Measurements from ENCODE around the gene MACROD2. TPM values are rescaled to one million over a fixed set of nuclear protein-coding genes. Genes with fewer than 3 reads are reported as not detected.

Gene MACROD2
- polyA plus RNA-seq, 6 donors from 2014 or later = 27.2 to 49.3 (median 36.4) TPM

- Mint-ChIP-seq H3K4me3 (no peak overlapping the region), H3K9me3 (peaks cover 0 to 10% (median 5%) of the 10 kb centered on the region in 7 donors), H3K36me3 (no peaks in the 10 kb centered on the region), H3K4me1 (peaks cover 0 to 3% (median 0%) of the 10 kb centered on the region in 3 donors), H3K27ac (no peak overlapping the region), H3K27me3 (peaks cover 0 to 15% (median 0%) of the 10 kb centered on the region in 3 donors)
- ATAC-seq (ENCODE audit: low read depth in 2 of 2) (no peak), DNase-seq (no peak)
Measured at GRCh38 chr20:15155848-15156401, 1160.6 kb downstream of the MACROD2 start.

- peaks cover 0 to 9% (median 0%) of the 10 kb centered on the region in 3 donors for H3K27me3 Mint-ChIP-seq
- no peak for DNase-seq
- ATAC-seq (ENCODE audit: low read depth in 2 of 2) = no peak
- peaks cover 6 to 16% (median 10%) of the 10 kb centered on the region in 3 donors for H3K4me1 Mint-ChIP-seq
- no peak overlapping the region for H3K27ac Mint-ChIP-seq
- H3K9me3 Mint-ChIP-seq = peaks cover 0 to 1% (median 0%) of the 10 kb centered on the region in 7 donors
- H3K36me3 Mint-ChIP-seq = no peaks in the 10 kb centered on the region
- no peak overlapping the region for H3K4me3 Mint-ChIP-seq
Measured at GRCh38 chr20:15158533-15158932, 1163.2 kb downstream of the MACROD2 start.

GRCh38 chr20:15162079-15162647 is 1166.8 kb downstream of the MACROD2 start:
- Mint-ChIP-seq H3K4me1 (peaks cover 6 to 12% (median 10%) of the 10 kb centered on the region in 3 donors), H3K27me3 (peaks cover 0 to 9% (median 0%) of the 10 kb centered on the region in 3 donors), H3K36me3 (no peaks in the 10 kb centered on the region), H3K9me3 (no peaks in the 10 kb centered on the region), H3K27ac (peak overlapping the region in 5 of 6 donors; percentile 1 to 82 (median 44)), H3K4me3 (peak overlapping the region in 7 of 8 donors; percentile 22 to 84 (median 72))
- DNase-seq (no peak), ATAC-seq (ENCODE audit: low read depth in 2 of 2) (peak in 1 of 2 donors; percentile 40)

GRCh38 chr20:15163632-15164031 is 1168.3 kb downstream of the MACROD2 start:
- H3K27ac Mint-ChIP-seq = no peak overlapping the region

GRCh38 chr20:15164726-15165125 is 1169.4 kb downstream of the MACROD2 start:
- Mint-ChIP-seq H3K27me3 (peaks cover 0 to 3% (median 0%) of the 10 kb centered on the region in 3 donors), H3K36me3 (no peaks in the 10 kb centered on the region), H3K4me1 (peaks cover 6 to 12% (median 10%) of the 10 kb centered on the region in 3 donors), H3K9me3 (no peaks in the 10 kb centered on the region), H3K4me3 (no peak overlapping the region), H3K27ac (no peak overlapping the region)
- ATAC-seq (ENCODE audit: low read depth in 2 of 2) (no peak), DNase-seq (no peak)

More at GRCh38 chr20:15163632-15164031, 1168.3 kb downstream of the MACROD2 start:
- ATAC-seq (ENCODE audit: low read depth in 2 of 2) = no peak
- H3K36me3 Mint-ChIP-seq = no peaks in the 10 kb centered on the region
- H3K9me3 Mint-ChIP-seq = no peaks in the 10 kb centered on the region
- H3K4me1 Mint-ChIP-seq = peaks cover 6 to 12% (median 10%) of the 10 kb centered on the region in 3 donors
- DNase-seq = no peak
- no peak overlapping the region for H3K4me3 Mint-ChIP-seq
- peaks cover 0 to 9% (median 0%) of the 10 kb centered on the region in 3 donors for H3K27me3 Mint-ChIP-seq

GRCh38 chr20:15166744-15167143 is 1171.4 kb downstream of the MACROD2 start:
- no peak for ATAC-seq (ENCODE audit: low read depth in 2 of 2)
- H3K27me3 Mint-ChIP-seq = peaks cover 0 to 5% (median 0%) of the 10 kb centered on the region in 3 donors
- H3K4me1 Mint-ChIP-seq = peaks cover 6 to 12% (median 10%) of the 10 kb centered on the region in 3 donors
- DNase-seq = no peak
- H3K4me3 Mint-ChIP-seq = no peak overlapping the region
- H3K9me3 Mint-ChIP-seq = no peaks in the 10 kb centered on the region
- no peaks in the 10 kb centered on the region for H3K36me3 Mint-ChIP-seq
- no peak overlapping the region for H3K27ac Mint-ChIP-seq

GRCh38 chr20:15171016-15171415 is 1175.7 kb downstream of the MACROD2 start:
- Mint-ChIP-seq H3K27ac (no peak overlapping the region), H3K4me1 (no peaks in the 10 kb centered on the region), H3K9me3 (peaks cover 0 to 3% (median 0%) of the 10 kb centered on the region in 7 donors), H3K27me3 (peaks cover 0 to 5% (median 0%) of the 10 kb centered on the region in 3 donors), H3K36me3 (no peaks in the 10 kb centered on the region), H3K4me3 (no peak overlapping the region)
- no peak for ATAC-seq (ENCODE audit: low read depth in 2 of 2)
- no peak for DNase-seq

- H3K27ac Mint-ChIP-seq = no peak overlapping the region
- peaks cover 0 to 2% (median 0%) of the 10 kb centered on the region in 3 donors for H3K4me1 Mint-ChIP-seq
- no peaks in the 10 kb centered on the region for H3K27me3 Mint-ChIP-seq
- H3K9me3 Mint-ChIP-seq = peaks cover 0 to 20% (median 12%) of the 10 kb centered on the region in 7 donors
- DNase-seq (no peak), ATAC-seq (ENCODE audit: low read depth in 2 of 2) (no peak)
- H3K36me3 Mint-ChIP-seq = no peaks in the 10 kb centered on the region
- no peak overlapping the region for H3K4me3 Mint-ChIP-seq
Measured at GRCh38 chr20:15176929-15177328, 1181.6 kb downstream of the MACROD2 start.

- Mint-ChIP-seq H3K4me1 (peaks cover 0 to 2% (median 0%) of the 10 kb centered on the region in 3 donors), H3K9me3 (peaks cover 0 to 20% (median 12%) of the 10 kb centered on the region in 7 donors), H3K27ac (peak overlapping the region in 1 of 6 donors; percentile 24), H3K36me3 (no peaks in the 10 kb centered on the region), H3K4me3 (no peak overlapping the region), H3K27me3 (no peaks in the 10 kb centered on the region)
- ATAC-seq (ENCODE audit: low read depth in 2 of 2) (no peak), DNase-seq (no peak)
Measured at GRCh38 chr20:15178581-15178980, 1183.3 kb downstream of the MACROD2 start.

GRCh38 chr20:15179381-15179780 is 1184.1 kb downstream of the MACROD2 start:
- H3K27ac Mint-ChIP-seq = no peak overlapping the region
- DNase-seq = no peak
- no peak overlapping the region for H3K4me3 Mint-ChIP-seq
- H3K27me3 Mint-ChIP-seq = no peaks in the 10 kb centered on the region
- no peak for ATAC-seq (ENCODE audit: low read depth in 2 of 2)
- no peaks in the 10 kb centered on the region for H3K36me3 Mint-ChIP-seq
- H3K9me3 Mint-ChIP-seq = peaks cover 0 to 20% (median 12%) of the 10 kb centered on the region in 7 donors
- peaks cover 0 to 2% (median 0%) of the 10 kb centered on the region in 3 donors for H3K4me1 Mint-ChIP-seq

GRCh38 chr20:15179781-15180180 is 1184.5 kb downstream of the MACROD2 start:
- DNase-seq (no peak), ATAC-seq (ENCODE audit: low read depth in 2 of 2) (no peak)
- Mint-ChIP-seq H3K4me1 (peaks cover 0 to 2% (median 0%) of the 10 kb centered on the region in 3 donors), H3K9me3 (peaks cover 0 to 20% (median 12%) of the 10 kb centered on the region in 7 donors), H3K27me3 (no peaks in the 10 kb centered on the region), H3K4me3 (no peak overlapping the region), H3K27ac (no peak overlapping the region), H3K36me3 (no peaks in the 10 kb centered on the region)

- no peak for DNase-seq
- Mint-ChIP-seq H3K27ac (no peak overlapping the region), H3K4me3 (no peak overlapping the region), H3K4me1 (peaks cover 0 to 14% (median 0%) of the 10 kb centered on the region in 3 donors), H3K36me3 (no peaks in the 10 kb centered on the region), H3K27me3 (peaks cover 0 to 3% (median 0%) of the 10 kb centered on the region in 3 donors), H3K9me3 (peaks cover 0 to 3% (median 0%) of the 10 kb centered on the region in 7 donors)
- ATAC-seq (ENCODE audit: low read depth in 2 of 2) = no peak
Measured at GRCh38 chr20:15185322-15185721, 1190.0 kb downstream of the MACROD2 start.

GRCh38 chr20:15185913-15186312 is 1190.6 kb downstream of the MACROD2 start:
- ATAC-seq (ENCODE audit: low read depth in 2 of 2) = no peak
- Mint-ChIP-seq H3K4me3 (no peak overlapping the region), H3K9me3 (peaks cover 0 to 6% (median 0%) of the 10 kb centered on the region in 7 donors), H3K36me3 (no peaks in the 10 kb centered on the region), H3K4me1 (peaks cover 0 to 14% (median 0%) of the 10 kb centered on the region in 3 donors), H3K27me3 (peaks cover 0 to 9% (median 0%) of the 10 kb centered on the region in 3 donors), H3K27ac (no peak overlapping the region)
- DNase-seq = no peak

- Mint-ChIP-seq H3K4me3 (no peak overlapping the region), H3K27me3 (peaks cover 0 to 9% (median 4%) of the 10 kb centered on the region in 3 donors), H3K27ac (no peak overlapping the region), H3K9me3 (peaks cover 0 to 6% (median 0%) of the 10 kb centered on the region in 7 donors), H3K4me1 (peaks cover 0 to 14% (median 0%) of the 10 kb centered on the region in 3 donors), H3K36me3 (no peaks in the 10 kb centered on the region)
- DNase-seq (no peak), ATAC-seq (ENCODE audit: low read depth in 2 of 2) (no peak)
Measured at GRCh38 chr20:15187612-15188011, 1192.3 kb downstream of the MACROD2 start.
